HG03280 (cell line): Measurements from ENCODE around the gene RNF44.
"Not testable (repeated sequence)": the region's sequence is repeated elsewhere in the genome, so short reads cannot be mapped to it uniquely, and the experiment has no call there.

Experiments
- ATAC-seq: cut with Tn5 transposase; IDR thresholded peaks from one replicate; pipeline ENCODE4 v1.9.1; 2021; ENCODE audit warnings: mild to moderate bottlenecking, moderate library complexity; ENCODE audit not compliant: unreplicated experiment

RNF44 gene

DNA sequence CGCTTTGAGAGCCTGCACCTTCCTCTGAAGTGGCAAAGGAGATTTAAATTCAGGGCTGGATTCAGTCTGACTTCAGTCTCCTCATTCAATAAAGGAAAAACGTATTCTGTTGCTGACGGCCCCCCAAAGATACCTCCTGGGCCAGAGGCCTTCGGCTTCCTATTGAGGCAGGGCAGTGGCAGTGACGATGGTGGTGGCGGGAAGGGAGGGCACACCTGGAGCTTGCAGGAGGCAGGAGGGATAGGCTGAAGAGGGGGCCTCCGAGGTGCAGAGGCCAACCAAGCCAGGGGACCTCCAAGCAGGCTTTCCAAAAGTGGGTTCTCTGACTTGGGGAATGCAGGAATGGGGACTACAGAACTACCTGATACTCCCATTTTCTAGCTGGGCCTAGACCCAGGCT is 15.9 kb downstream of the RNF44 start:
- no peak for ATAC-seq

DNA sequence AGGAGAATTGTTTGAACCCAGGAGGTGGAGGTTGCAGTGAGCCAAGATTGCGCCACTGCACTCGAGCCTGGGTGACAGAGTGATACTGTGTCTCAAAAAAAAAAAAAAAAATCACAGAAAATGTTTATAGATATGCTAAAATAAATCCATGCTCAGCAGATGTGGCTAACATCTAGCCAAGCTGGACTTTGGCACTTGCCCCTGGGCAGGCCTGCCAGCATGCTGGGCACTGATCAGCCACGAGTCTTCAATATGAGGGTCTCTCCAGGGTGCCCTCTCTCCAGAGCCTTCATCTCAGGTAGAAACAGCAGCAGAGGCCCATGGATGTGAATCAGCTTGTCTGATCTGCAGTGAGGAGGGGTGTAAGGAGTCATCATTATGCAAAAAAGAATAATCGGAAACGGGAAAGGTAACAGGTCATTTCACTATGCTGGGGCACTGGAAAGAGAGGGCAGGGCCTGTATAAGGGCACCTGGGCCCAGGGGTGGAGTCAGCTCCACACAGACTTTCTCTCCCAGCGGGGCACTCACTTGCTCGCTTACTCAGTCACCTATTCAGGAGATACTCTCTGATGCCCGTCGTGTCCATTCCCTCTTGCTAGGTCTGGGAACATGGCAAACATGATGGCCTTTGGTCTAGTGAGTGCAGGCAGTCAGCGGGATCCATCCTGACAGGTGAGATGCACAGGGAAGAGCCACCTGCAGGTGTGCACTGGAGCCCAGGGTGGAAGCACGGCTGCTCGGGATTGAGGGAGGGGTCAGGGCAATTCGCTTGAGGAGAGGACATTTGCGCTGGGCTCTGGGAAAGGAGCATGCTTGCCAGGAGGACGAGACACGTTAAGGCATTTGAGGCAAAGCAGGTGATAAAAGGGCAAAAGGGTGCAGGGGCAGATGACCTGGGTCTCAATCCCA is 17.1 kb downstream of the RNF44 start:
- ATAC-seq: no peak

DNA sequence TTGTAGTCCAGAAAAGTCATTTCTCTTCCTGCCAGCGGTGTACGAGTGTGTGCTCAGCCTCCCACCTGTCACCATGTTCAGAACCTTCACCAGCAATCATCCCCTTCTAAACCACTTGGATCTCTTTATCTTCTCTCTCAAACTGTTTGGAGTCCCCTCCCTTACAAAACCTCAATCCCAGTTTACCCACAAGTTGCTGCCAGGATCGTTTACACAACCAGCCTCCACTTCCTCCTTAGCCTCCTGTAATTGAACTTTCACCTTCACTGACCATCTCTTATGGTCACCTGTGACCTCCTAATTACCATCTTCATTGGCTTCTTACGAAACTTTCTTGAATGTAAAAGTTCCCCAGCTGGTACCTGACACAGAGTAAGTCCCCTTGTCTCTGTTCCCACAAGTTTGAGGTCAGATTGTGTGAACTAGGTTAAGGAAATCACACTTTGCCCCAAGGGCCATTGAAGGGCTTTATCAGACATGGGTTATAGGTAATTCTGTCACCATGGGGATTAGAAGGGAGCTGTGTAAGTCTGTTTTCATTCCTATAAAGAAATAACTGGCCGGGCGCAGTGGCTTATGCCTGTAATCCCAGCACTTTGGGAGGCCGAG is 20.0 kb downstream of the RNF44 start:
- ATAC-seq: no peak

DNA sequence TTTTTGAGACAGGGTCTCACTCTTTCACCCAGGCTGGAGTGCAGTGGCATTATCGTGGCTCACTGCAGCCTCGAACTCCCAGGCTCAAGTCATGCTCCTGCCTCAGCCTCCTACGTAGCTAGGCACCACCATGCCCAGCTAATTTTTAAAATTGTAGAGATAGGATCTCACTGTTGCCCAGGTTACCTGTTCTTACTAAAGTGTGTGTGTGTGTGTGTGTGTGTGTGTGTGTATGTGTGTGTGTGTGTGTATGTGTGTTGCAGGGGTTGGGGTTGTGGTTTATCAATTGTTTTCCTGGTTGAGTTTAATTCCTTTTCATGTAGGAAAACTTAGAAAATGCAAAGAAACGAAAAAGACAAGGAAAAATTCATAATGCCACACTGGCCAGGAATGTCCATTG is 21.8 kb downstream of the RNF44 start:
- no peak for ATAC-seq

DNA sequence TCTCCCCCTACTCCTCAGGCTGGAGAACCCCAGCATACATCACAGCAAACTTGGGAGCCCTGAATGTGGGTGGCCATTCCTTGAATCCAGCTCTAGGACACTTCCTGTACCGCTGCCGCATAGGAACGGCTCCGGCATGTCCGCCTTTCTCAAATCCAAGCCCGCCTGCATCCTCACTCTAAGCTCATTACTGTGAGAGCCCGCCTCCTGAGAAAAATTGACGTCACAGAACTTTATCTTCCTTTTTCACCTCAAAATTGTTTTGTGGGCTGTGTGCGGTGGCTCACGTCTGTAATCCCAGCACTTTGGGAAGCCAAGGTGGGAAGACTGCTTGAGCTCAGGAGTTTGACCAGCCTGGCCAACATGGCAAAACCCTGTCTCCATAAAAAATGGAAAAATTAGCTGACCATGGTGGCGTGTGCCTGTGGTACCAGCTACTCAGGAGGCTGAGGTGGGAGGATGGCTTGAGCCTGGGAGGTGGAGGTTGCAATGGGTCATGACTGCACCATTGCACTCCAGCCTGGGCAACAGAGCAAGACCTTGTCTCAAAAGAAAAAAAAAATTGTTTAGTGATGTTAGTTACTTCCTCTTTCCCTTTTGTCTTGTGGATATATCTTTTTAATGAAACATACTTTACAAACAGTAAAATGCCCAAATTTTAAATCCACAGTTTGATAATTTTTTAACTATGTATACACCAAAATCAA is 22.8 kb downstream of the RNF44 start:
- ATAC-seq: no peak

DNA sequence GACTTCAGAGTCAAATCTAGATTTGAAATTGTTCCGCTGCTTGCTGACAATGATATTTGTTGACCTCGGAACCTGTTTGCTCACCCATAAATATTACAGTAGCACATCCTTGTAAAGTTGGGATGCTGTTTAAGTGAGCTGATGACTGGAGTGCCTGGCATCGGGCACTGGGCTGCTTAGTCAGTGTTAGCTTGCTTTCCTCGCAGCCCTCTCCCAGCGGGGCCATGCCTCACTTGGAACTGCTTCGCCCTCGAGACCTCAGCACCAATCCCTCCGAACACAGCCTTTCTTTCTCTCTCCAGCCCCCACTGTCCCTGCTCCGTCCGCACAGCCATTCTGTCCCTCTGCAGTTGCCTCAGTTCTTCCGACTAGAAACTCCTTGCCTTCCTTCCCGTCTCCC is 23.4 kb downstream of the RNF44 start:
- no peak for ATAC-seq

DNA sequence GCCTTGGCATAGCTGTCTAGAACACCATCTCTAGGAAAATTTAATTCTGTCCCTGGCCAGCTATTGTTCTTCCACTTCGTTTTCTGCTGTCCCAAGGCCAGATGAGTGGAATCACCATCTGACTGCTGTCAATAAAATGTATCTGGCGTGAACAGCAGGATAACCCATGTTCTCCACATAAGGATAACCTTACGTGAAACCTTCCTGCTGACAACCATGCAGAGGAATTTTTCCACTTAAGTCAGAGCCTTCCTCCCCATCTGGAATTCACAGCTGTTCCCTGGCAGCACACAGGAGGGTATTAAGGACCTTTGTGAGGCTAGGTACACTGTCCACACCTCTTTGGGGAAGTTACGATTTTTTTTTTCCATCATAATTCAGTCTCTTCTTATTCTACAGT is 28.6 kb downstream of the RNF44 start:
- no peak for ATAC-seq

DNA sequence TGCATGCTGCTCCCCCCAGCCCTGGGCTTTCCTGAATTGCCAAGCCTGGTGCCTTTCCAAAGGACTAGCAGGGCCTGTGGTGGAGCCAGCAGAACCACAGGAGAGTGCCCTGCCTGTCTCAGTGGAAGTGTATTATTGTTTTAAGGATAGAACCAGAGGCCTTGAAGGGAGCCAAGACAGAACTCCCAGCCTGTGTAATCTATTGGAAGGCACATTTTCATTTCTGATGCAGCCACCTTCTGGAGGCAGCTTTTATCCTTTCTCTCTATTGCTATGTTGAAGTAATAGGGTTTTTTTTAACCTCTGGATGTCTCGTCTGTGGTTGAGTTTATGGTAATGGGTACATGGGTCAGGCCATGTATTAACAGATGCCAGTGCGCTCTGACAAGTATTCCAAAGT is 29.3 kb downstream of the RNF44 start:
- no peak for ATAC-seq

DNA sequence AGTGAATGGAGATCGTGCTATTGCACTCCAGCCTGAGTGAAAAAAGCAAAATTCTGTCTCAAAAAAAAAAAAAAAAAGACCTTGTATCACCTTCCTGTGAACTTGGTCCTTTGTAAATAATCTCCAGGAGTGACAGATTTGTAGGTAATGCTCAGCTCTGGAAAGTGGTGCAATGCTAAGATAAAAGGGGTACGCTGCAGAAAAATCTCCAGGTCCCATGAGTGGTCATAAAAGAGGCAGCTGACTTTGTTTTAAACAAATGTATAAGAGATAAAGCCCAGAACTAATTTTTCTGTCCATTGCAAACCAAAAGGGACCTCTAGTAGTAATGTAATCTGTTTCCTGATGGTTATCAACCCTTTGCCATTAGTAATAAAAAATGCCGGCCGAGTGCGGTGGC is 33.7 kb downstream of the RNF44 start:
- no peak for ATAC-seq

DNA sequence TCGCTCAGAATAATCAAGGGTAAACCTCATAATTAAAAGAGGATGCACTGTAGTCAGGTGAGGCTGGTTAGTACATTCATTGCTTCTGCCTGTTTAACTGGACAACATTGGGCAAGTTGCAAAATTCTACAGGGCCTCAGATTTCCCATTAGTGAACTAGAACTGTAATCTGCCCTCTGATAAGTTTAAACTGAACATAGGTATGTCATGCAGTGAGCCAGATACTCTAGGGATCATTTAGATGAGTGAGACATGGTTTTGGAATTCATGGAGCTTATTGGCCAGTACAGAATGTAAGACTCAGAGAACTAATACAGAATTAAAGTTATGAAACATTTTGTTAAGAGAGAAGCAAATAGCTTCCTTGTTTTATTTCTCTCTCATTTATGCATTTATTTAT is 35.9 kb downstream of the RNF44 start:
- no peak for ATAC-seq

DNA sequence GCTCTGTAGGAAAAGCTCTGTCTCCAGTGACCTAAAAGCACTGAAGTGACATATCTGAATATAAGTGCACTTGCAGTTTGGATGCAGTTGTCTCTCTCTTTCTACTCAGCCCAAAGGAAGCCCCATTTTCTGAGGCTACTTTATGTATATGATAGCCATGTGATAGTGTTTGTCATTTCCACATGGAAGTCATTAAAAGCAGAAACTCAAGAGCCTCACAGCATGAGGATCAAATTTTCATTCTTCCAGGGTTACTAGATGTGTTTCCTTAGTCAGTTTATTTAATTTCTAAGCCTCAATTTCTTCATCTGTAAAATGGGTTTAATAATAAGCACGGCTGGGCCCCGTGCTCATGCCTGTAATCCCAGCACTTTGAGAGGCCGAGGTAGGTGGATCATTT is 36.7 kb downstream of the RNF44 start:
- no peak for ATAC-seq

DNA sequence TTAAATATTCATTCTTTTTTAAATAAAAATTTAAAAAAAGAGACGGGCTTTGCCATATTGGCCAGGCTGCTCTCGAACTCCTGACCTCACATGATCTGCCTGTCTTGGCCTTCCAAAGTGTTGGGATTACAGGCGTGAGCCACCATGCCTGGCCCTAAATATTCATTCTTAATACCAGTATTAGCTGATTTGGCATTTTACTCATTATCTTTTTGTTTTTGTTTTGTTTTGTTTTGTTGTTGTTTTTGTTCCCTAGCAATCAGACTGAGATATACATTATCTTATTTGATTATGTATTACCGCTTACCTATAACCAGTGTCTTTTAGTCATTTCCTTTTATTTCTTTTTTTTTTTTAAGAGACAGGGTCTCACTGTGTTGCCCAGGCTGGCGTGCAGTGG is 37.9 kb downstream of the RNF44 start:
- ATAC-seq: no peak

DNA sequence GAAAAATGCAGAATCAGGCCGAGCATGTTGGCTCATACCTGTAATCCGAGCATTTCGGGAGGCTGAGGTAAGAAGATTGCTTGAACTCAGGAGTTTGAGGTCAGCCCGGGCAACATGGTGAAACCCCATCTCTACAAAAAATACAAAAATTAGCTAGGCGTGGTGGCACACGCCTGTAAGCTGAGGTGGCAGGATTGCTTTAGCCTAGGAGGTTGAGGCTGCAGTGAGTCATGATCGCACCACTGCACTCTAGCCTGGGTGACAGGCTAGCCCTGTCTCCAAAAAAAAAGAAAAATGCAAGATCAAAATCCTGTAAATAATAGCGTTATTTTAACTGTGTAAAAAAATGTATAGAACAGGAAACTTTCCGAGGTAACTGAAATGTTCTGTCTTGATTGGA is 39.4 kb downstream of the RNF44 start:
- no peak for ATAC-seq

DNA sequence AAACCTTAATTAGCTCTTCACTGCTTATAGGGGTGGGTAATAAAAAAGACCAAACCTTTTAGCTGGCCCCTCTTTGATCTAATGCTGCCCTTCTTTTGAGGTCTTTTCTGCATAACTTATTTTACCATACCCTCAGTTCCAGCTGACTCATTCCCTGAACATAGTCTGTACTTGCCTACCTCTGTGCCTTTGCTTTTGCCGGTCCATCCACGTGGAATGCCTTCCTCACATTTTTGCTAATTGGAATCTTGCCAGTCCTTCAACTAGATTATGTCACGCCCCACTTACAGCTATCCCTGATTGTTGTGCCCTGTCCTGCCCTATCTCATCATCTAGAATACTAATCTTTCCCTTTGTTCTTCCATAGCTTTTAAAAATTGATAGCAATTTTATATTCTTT is 44.8 kb downstream of the RNF44 start:
- no peak for ATAC-seq

DNA sequence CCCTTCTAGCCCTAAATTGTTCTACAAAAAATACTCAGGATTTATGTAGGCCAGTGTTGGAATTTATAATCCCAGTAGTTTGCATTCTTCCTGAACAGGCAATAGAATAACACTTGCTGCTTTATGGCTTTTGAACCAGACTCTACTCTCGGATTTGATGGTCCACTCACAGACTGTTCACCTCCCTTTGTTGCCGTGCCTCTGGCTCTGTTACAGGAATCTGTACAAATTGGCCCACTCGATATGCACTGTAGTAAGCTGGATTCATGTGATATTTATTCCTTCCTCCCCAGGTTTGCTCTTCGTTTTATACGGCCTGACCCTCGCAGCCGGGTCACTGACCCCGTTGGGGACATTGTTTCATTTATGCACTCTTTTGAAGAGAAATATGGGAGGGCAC is 45.3 kb downstream of the RNF44 start:
- ATAC-seq: no peak

DNA sequence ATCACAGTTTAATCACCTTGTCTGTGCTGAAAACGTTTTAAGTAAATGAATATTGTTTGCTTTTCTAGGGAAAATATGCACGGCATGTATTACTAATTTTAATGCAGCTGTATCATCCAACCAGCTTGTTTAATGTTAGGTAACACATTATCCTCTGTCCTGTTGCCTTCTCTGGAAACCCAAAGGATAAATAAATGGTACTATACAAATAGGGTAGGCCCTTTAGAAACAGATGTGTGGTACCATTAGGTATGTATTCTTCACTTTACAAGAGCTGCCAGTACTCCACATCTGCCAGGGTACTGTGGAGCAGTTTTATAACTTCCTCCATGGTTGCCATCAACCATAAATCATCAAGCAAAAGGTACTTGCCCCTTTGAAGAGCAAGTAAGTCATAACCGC is 46.1 kb downstream of the RNF44 start:
- no peak for ATAC-seq

DNA sequence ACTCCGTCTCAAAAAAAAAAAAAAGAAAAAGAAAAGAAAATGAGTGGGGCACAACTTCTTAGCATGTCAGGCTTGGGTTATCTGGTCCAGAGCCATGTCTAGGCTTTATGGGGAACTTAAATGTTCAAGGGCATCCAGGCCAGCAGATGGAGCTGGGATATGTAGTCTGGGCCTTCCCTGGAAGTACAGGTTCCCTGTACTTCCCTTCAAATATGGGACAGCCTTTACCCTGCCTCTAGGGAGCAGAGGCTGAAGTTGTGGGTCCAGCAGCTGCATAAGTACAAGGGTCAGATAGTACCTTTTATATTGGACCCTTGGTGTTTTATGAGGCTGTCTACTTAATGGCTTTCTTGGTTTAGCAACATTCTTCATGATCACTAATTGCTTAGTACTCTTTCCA is 46.9 kb downstream of the RNF44 start:
- no peak for ATAC-seq

DNA sequence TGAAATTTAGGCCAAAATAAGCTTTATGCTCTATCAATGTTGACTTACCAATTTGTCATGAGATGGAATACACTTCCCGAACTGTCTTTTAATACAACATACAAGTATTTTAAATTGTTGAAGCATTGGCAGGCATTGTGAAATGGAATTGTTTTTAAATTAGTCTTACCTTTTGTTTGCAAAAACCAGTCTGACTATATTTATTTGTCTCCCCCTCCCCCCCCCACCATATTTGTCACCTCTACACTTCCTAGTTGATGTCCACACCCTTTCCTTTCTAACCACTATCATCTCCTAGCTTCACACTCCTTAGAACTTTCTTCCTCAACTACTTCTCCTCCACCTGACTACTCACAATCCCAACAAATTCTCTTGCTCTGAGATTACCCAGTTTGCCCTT is 48.1 kb downstream of the RNF44 start:
- no peak for ATAC-seq

DNA sequence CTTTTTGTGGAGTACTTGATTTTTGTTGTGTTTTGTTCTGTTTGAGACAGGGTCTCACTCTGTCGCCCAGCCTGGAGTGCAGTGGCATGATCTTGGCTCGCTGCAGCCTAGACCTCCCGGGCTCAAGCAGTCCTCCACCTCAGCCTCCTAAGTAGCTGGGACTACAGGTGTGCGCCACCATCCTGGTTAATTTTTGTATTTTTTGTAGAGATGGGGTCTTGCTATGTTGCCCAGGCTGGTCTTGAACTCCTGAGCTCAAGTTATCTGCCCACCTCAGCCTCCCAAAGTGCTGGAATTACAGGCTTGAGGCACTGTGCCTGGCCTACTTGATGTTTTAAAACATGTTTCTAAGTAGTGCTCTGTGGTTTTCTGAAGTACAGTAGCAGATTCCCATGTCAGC is 50.0 kb downstream of the RNF44 start:
- ATAC-seq: not testable (repeated sequence)

DNA sequence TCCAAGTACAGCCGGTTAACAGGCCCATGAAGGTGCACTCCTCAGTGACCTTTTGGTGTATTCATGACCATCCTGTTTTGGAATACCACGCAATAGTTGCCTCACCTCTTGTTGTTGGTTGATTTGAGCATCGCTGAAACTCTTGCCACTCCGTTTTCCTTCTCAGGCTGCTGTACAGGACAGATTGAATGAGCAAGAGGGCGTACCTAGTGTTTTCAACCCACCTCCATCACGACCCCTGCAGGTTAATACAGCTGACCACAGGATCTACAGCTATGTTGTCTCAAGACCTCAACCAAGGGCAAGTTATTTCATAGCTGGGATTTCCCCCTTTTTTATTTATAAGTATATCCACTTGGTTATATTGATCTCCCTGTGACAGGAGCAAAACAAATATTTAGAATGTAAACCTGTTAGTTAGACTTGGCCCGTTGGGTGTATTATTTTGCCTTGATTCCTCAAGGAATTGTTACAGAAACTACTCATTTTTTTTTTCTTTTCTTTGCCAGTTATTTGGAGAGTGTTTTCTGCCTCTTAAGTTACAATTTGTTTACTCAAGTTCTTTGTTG is 50.9 kb downstream of the RNF44 start:
- ATAC-seq: no peak

DNA sequence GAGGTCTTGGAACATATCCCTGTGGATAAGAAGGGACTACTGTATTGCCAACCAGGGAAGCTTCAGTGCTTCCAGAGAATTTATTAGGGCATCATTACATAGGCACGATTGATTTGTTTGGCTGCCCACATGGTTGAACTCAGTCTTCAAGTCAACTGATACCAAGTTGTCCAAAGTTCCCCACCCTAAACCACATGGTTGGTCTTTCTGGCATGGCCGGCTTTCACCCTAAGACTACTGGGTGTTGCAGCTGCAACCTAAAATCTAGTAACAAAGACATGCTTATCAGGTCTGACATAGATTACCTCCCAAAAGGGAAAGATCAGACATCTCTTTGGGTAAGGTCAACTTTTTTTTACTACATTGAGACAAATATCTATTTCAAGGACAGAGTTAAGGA is 52.0 kb downstream of the RNF44 start:
- no peak for ATAC-seq

DNA sequence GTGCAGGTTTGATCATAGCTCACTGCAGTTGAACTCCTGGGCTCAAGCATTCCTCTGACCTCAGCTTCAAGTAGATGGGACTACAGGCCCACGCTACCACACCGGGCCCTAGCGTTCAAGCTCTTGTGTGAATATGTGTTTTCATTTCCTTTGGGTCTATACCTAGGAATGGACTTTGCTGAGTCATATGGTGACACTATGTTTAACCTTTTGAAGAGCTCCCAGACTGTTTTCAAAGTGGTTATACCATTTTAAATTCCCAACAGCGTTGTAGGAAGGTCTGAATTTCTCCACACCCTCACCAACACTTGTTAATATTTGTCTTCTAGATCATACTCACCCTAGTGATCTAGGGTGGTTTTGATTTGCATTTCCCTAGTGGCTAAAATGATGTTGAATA is 55.5 kb downstream of the RNF44 start:
- ATAC-seq: no peak
